CD4-positive, alpha-beta T cell treated with Interleukin-6 for 4 hours (primary cell): Measurements from ENCODE around the gene FNIP2.
"Not testable (repeated sequence)": the region's sequence is repeated elsewhere in the genome, so short reads cannot be mapped to it uniquely, and the experiment has no call there.

Source experiments
- DNase-seq: peaks from one replicate; pipeline ENCODE4 v3.0.0-alpha.2; 2020; ENCODE audit warnings: mixed read lengths

Gene FNIP2

DNA sequence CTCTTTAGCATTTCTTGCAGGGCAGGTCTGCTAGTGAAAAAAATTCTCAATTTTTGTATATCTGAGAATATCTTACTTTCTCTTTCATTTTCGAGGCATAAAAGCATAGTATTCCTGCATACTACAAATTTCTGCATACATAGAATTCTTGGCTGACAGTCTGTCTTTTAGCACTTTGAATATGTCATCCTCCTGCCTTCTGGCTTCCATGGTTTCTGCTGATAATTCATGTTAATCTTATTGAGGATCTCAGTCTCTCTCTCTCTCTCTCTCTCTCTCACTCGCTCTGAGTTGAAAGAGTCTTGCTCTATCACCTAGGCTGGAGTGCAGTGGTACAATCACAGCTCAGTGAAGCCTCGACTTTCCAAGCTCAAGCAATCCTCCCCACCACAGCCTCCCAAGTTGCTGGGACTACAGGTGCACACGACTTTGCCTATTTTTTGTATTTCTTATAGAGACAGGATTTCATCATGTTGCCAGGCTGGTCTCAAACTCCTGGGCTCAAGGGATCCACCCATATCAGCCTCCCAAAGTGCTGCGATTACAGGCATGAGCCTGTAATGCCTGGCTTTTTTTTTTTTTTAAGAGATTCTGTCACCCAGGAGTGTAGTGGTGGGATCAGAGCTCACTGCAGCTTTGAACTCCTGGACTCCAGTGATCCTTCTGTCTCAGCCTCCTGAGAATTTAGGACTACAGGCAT, 161.3 kb downstream of the FNIP2 start:
- no peak for DNase-seq

DNA sequence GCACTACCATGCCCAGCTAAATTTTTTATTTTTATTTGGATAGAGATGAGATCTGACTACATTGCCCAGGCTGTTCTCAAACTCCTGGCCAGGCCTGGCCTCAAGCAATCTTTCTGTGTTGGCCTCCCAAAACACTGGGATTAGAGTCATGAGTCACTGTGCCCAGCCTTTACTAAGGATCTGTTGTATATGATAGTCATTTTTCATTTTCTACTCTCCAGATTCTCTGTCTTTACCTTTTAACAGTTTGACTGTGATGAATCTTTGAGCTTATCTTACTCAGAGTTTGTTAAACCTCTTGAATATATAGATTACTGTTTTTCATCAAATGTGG, 161.8 kb downstream of the FNIP2 start:
- DNase-seq, result no peak

- no peak for DNase-seq
These were observed 164.4 kb downstream of the FNIP2 start for GRCh38 chr4:158933236-158933635.

- DNase-seq, result no peak
These were observed 166.3 kb downstream of the FNIP2 start for GRCh38 chr4:158934996-158935669.

DNA sequence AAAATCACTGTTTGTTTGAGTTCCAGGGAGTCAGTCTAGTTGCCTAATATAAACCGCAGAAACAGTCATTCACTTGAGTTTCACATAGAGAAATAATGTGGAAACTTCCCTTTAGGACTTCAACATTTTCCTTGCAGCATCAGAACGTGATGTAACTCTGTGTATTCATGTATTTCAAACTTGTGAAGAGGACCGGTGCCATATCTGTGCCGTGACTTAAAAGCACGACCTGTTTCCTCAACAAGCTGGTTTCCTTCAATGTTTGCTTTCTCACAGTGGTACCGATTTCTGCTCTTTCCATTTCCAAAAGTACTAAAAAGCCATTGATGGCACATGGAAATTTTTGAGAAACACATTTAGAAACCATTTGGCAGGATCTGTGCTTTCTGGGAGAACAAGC, 167.4 kb downstream of the FNIP2 start:
- DNase-seq, result no peak

DNA sequence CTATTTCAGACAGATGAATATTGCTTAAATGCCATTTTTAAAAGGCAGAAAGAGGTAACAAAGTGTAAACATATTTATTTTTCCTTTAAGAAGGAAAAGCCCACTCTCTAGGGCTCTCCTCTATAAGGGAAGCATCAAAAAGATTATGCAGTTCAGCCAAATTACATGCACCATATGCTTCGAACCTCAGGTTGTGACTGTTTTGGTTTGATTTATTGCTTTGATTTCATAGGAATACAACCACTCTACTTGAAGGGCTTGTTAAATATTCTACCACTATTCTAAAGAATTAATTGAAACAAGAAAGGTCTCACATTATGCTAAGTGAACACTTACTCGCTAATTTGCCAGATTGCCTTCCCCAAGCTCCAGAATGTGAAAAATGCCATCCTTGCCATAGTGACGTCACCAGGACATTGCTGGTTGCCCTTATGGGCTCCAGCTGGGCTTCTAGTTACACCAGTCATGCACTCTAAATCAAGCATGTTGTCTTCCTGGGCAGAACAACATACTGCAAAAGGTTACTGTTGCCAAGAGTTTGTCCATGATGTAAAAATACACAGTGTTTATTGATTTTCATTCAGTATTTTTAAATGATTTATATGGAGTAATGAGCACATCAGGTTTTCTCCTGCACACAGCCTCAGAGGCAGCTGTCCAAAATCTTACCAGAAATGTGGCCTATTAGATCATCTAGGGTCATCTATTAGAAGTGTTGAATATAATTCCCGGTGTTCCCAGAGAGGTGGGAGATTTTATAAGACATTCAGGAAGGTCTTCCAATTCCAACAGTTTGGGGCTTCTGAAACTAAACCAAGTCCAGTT, 169.6 kb downstream of the FNIP2 start:
- DNase-seq, result no peak

- DNase-seq, result no peak
These were observed 171.4 kb downstream of the FNIP2 start for GRCh38 chr4:158940271-158940670.

DNA sequence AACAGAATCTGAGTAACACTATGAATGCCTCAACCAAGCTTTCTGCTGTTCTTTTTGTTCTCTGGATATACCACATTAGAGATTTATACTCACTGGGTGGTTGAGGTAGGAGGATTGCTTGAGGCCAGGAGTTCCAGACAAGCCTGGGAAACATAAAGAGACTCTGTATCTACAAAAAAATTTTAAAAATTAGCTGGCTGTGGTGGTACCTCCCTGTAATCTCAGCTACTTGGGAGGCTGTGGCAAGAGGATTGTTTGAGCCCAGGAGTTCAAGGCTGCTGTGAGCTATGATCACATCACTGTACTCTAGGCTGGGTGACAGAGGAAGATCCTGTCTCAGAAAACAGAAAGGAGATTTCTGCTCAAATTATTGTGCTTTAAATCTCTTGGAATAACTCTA, 172.5 kb downstream of the FNIP2 start:
- DNase-seq, result no peak

DNA sequence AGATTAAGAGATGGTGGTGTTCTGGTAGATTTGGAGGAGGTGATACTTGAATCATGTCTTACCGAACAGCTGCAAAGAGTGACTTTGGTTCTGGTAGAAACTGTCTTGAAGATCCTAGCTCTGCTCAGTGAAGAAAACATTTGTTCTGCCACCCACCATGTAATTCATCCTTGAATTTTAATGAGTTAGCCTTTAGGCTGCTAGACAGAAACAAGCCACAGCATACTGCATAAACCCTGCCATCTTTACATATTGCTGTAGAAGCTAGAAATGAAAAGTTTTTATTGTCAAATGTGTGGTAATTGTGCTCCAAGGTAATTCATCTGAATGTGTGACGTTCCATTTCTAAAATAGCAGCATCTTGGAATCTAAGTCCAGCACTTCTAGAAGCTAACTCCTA, 173.1 kb downstream of the FNIP2 start:
- no peak for DNase-seq

GRCh38 chr4:158945529-158946108, 176.8 kb downstream of the FNIP2 start:
- DNase-seq, result no peak

- no peak for DNase-seq
These were observed 178.0 kb downstream of the FNIP2 start for GRCh38 chr4:158946825-158947224.

GRCh38 chr4:158948071-158948470, 179.2 kb downstream of the FNIP2 start:
- no peak for DNase-seq

DNA sequence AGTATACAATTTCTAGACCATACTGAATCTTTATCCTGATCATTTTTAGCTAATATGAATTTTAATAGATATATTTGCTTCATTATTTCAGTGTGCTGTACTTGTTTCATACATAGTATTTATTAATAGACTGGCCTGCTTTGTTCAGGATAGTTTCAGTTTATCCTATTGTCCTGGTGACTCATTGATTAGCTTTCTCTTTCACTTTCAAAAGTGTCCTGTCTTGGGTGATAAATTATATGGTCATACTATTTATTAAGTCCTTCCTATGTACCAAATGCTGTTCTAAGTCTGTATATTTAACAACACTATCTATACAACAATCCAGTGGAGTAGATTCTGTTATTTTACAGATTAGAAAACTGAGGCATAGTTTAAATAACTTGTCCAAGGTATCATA, 180.3 kb downstream of the FNIP2 start:
- no peak for DNase-seq

DNA sequence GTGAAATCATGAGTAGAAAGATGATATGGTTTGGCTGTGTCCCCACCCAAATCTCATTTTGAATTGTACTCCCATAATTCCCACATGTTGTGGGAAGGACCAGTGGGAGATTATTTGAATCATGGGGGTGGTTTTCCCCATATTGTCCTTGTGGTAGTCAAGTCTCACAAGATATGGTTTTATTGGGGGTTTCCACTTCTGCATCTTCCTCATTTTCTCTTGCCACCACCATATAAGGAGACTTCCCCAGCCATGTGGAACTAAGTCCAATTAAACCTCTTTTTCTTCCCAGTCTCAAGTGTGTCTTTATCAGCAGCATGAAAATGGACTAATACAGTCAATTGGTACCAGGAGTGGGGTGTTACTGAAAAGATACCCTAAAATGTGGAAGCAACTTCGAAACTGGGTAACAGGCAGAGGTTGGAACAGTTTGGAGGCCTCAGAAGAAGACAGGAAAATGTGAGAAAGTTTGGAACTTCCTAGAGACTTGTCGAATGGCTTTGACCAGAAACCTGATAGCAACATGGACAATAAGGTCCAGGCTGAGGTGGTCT, 183.5 kb downstream of the FNIP2 start:
- not testable (repeated sequence) for DNase-seq

- DNase-seq, result not testable (repeated sequence)
These were observed 187.5 kb downstream of the FNIP2 start for GRCh38 chr4:158956345-158956744.

GRCh38 chr4:158956918-158957317, 188.1 kb downstream of the FNIP2 start:
- DNase-seq, result not testable (repeated sequence)
